Stimulated activated memory B cell treated with anti-CD40 and anti-IgM and Interleukin-4, amounts not matched to agents 10 μg/mL and 1 μg/mL and 100 μg/mL, for 72 hours (primary cell): Measurements from ENCODE around the gene KAT7.

Source experiments
- ATAC-seq: fragments of 150-1000 bp; cut with Tn5 transposase; 2 replicates; pipeline ENCODE4 v1.10.0; 2021
- H3K27ac Mint-ChIP-seq: one replicate; pipeline ENCODE4 v1.8.0; 2022; ENCODE audit warnings: mild to moderate bottlenecking, mixed read lengths
- H3K27me3 Mint-ChIP-seq: one replicate; pipeline ENCODE4 v1.8.0; 2022; ENCODE audit warnings: mixed read lengths
- H3K36me3 Mint-ChIP-seq: one replicate; pipeline ENCODE4 v1.8.0; 2022; ENCODE audit warnings: mixed read lengths
- H3K4me1 Mint-ChIP-seq: one replicate; pipeline ENCODE4 v1.8.0; 2022; ENCODE audit warnings: mixed read lengths
- H3K4me3 Mint-ChIP-seq: one replicate; pipeline ENCODE4 v1.8.0; 2022; ENCODE audit warnings: mild to moderate bottlenecking, moderate library complexity, mixed read lengths
- H3K9me3 Mint-ChIP-seq: one replicate; pipeline ENCODE4 v1.8.0; 2022; ENCODE audit warnings: mixed read lengths

Gene KAT7

DNA sequence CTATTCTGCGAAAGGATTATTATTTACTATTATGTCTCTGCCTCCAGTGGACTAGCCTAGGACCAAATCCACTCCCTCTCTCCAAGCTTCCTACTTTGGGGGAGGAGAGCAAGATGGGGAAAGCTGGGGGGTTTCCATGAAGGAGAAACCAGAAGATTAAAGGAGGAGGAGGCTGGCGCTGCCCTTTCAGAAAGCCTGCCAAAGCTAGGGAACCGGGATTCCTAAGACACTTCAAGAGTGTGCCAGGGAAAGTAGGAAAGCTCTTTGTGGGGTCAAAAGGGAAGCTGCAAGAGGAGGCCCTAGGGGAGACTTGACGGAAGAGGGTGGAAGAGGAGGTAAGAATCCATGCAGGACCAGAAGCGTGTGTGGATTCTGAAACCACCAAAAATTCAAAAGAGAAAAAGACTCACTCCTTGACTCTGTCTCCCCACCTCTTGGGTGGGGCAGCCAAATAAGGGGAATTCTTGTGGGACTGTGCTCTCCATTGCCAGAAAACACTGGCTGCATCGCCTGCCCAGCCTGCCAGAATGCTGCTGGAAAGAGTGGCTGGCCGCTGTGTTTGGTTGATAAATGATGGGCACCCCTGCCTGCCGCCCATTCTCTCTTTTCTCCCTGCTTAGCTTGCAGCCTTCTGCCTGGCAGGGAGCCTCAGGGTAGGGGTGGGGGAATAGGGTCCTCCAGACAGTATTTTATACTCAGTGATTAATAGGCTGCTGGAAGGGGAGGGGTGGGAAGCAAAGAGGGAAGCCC lies 11.8 kb upstream of the KAT7 start:
- Mint-ChIP-seq H3K27ac (peak overlapping the region; percentile 9), H3K4me1 (peaks cover 9% of the 10 kb centered on the region), H3K36me3 (no peaks in the 10 kb centered on the region), H3K4me3 (no peak overlapping the region), H3K9me3 (no peaks in the 10 kb centered on the region), H3K27me3 (no peaks in the 10 kb centered on the region)
- ATAC-seq, result no peak

DNA sequence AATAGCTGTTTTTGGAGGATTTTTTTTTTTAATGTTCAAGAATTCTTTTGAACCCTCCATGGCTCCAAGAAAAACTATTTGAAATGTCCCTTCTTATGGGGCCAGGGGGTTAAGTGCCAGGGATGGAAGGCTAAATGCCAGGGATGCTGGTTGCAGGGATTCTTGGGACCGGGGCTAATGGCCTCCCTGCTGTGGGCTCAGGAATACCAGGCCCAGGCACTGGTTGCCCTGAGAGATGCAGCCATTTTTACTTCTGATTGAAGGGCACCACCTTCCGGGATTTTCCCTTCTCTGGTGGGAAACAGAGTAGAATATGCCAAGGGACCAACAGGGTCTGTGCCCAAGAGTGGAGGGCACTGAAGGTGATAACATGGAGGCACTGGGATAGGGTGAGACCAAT lies 10.9 kb upstream of the KAT7 start:
- H3K27me3 Mint-ChIP-seq, result no peaks in the 10 kb centered on the region

DNA sequence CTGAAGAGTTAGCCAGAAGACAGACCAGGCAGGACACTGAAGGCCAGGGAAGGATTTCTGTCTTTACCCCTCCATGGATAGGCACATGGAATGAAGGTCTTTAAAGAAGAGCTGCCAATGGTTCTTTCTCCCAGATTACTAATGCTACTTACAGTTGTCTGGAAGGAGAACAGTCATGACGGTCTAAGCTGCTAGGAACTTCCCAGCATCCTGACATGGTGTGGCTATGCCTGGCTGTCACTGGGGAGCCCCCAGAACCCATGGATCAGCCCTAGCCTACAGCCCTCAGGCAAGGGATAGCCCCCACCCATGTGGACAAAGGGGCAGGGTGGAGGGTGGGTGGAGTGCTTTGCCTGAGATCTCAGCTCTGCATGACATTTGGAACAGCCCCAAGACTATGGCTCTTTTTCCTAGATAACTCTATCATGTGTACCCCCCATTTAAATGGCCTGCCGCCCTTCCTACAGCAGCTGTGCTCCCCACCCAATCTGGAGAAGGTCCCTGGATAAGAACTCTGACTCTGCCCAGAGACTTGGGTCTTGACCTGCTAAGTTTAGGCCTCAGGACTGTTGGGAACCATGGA lies 9.2 kb upstream of the KAT7 start:
- H3K9me3 Mint-ChIP-seq, result no peaks in the 10 kb centered on the region
- peaks cover 9% of the 10 kb centered on the region for H3K4me1 Mint-ChIP-seq
- no peak for ATAC-seq
- no peaks in the 10 kb centered on the region for H3K27me3 Mint-ChIP-seq
- no peaks in the 10 kb centered on the region for H3K36me3 Mint-ChIP-seq
- peak overlapping the region; percentile 11 for H3K27ac Mint-ChIP-seq
- no peak overlapping the region for H3K4me3 Mint-ChIP-seq

More for the DNA sequence above, 10.9 kb upstream of the KAT7 start:
- Mint-ChIP-seq H3K27ac (no peak overlapping the region), H3K36me3 (no peaks in the 10 kb centered on the region), H3K9me3 (no peaks in the 10 kb centered on the region), H3K4me1 (peaks cover 9% of the 10 kb centered on the region), H3K4me3 (no peak overlapping the region)
- ATAC-seq, result no peak

DNA sequence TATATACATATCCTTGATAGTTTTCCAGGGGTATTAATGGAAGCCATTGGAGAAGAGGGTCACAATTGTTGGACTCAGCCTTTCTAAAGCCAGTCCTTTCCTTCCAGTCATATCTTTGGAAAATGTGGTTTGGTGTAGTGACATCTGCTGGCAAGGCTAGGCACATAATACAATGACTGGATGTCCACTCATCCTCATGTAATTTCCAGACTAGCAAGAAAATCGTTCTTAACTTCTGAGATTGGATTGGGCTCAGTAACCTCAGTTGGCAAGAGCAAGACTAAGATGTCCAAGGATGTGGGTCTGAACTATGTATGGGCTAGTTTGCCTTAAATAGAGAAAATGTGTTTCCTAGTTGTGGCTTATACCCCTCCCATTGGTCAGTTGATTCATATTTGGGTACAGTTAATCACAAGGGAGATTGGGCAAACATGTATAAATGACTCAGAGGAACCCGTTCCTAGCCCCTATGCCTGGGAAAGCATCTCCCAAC lies 8.7 kb upstream of the KAT7 start:
- no peak overlapping the region for H3K4me3 Mint-ChIP-seq
- peak; percentile 62 for ATAC-seq
- H3K36me3 Mint-ChIP-seq, result no peaks in the 10 kb centered on the region
- peak overlapping the region; percentile 11 for H3K27ac Mint-ChIP-seq
- H3K27me3 Mint-ChIP-seq, result no peaks in the 10 kb centered on the region
- H3K9me3 Mint-ChIP-seq, result no peaks in the 10 kb centered on the region
- H3K4me1 Mint-ChIP-seq, result peaks cover 9% of the 10 kb centered on the region

DNA sequence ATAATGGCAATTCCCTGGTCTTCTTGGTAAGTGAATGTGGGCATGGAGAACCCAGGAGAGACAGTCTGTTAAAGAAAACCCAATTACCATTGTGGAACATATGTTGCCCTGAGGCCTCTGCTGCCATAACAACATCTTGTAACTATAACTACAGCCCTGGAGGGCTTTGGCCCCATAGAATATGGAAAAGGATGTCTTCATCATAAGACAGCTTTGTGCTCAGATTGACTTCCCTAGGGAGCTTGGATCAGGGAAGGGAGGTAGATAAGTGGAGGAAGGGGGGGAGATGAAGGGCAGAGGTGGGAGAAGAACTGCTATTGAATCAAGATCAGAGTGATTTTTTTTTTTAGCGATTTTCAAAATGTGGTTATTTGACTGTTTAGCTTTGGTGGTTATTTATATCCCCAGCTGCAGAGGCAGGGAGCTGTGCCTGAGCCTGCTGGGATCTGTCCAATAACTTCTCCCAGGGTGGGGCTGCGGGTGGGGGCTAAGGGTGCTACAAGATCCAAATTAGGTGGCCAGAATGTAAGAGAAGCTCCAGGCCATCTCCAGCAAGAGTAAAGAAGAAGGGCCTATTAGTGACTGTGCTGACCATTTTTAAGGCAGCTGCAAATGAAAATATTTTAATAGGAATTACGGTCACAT lies 5.3 kb upstream of the KAT7 start:
- Mint-ChIP-seq H3K9me3 (no peaks in the 10 kb centered on the region), H3K4me1 (peaks cover 17% of the 10 kb centered on the region), H3K27me3 (no peaks in the 10 kb centered on the region), H3K4me3 (no peak overlapping the region), H3K36me3 (no peaks in the 10 kb centered on the region), H3K27ac (no peak overlapping the region)
- ATAC-seq, result no peak

DNA sequence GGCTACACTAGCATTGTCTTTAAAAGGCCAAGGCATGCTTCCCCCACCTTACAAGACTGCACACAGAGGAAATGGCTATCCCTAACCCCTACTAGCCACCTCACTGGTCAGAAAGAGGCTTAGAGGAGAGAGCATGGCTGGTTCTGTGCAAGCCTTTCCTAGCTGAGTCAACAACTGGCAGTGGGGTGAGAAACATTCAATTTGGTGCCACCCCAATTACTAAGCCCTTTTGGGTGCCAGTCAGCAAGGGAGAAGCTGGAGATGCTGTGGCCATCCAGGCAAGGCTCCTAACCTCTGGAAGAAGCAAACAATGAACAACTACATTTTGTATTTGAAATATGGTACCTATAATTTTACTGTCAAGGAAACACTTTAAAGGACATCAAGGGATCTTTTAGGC lies 4.7 kb upstream of the KAT7 start:
- H3K4me1 Mint-ChIP-seq, result peaks cover 17% of the 10 kb centered on the region
- no peak for ATAC-seq
- no peak overlapping the region for H3K4me3 Mint-ChIP-seq
- no peaks in the 10 kb centered on the region for H3K9me3 Mint-ChIP-seq
- no peak overlapping the region for H3K27ac Mint-ChIP-seq
- no peaks in the 10 kb centered on the region for H3K27me3 Mint-ChIP-seq
- H3K36me3 Mint-ChIP-seq, result no peaks in the 10 kb centered on the region

DNA sequence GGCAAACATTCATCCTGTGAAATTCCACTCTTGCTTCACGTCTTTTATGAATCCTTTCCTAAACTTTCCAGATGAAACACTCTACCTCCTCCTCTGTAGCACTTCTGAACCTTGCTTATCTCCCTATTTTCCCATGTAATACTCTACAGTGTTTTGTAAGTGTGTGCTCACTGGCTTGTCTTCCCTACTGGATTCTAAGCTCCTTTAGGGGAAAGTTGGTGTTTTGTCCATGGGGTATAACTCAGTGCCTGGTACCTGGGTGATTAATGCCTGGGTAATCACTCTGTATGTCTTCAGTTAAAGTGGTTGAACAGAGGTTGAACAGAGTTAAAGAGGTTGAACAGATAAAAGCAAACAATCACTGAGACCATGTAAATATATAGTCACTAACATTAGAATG lies 3.8 kb upstream of the KAT7 start:
- Mint-ChIP-seq H3K4me1 (peaks cover 23% of the 10 kb centered on the region), H3K9me3 (no peaks in the 10 kb centered on the region), H3K36me3 (peaks cover 5% of the 10 kb centered on the region), H3K4me3 (no peak overlapping the region), H3K27me3 (no peaks in the 10 kb centered on the region), H3K27ac (no peak overlapping the region)
- no peak for ATAC-seq

DNA sequence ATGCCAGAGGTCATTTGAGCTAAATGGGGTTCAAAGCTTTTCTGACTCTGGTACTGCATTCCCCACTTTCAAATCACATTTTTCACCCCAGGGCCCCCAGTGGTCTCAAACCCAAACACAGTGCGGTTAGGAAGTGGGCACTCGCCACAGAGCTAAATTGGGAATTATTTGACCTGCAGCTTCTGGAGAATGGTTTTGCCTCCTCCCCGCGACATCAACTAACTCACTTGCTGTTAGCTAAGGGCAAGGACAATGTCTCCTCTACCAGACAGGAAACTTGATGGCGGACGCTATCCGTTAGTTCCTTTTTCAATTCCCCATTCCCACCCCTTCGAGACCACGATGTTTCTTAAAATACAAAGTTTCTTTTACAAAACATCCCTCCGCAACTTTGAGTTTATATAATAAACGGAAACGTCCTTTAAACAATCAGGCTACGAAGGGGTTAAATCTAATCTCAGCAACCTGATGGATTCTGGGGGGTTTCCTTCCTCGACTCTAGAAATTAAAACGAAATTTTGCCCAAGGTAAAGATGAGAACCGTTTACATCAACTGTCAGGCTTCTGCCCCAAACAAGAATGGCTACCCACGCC lies 500 bp upstream of the KAT7 start:
- H3K4me1 Mint-ChIP-seq, result peaks cover 42% of the 10 kb centered on the region

DNA sequence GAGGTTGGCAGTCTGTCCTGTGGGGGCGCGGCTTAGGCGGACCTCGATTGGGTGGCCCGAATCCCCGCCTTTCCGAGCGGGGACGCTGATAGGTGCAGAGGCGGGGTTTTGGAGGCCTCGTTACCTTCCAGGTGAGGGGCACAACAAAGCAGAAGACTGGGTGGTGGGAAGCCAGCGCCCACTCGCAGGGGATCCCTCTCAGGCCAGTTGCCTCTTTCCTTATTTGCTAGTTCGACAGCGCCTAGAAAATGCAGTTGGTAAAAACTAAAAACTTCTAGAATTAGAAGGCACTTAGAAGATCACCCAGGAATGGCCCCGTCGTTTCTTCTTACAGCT lies 730 bp downstream of the KAT7 start:
- no peak for ATAC-seq
- Mint-ChIP-seq H3K27me3 (no peaks in the 10 kb centered on the region), H3K9me3 (no peaks in the 10 kb centered on the region), H3K4me3 (peak overlapping the region; percentile 93), H3K4me1 (peaks cover 48% of the 10 kb centered on the region), H3K36me3 (peaks cover 28% of the 10 kb centered on the region), H3K27ac (peak overlapping the region; percentile 99)

More for the DNA sequence above, 500 bp upstream of the KAT7 start:
- no peak for ATAC-seq
- H3K9me3 Mint-ChIP-seq, result no peaks in the 10 kb centered on the region
- peak overlapping the region; percentile 99 for H3K27ac Mint-ChIP-seq
- peaks cover 22% of the 10 kb centered on the region for H3K36me3 Mint-ChIP-seq
- H3K4me3 Mint-ChIP-seq, result peak overlapping the region; percentile 93
- H3K27me3 Mint-ChIP-seq, result no peaks in the 10 kb centered on the region

DNA sequence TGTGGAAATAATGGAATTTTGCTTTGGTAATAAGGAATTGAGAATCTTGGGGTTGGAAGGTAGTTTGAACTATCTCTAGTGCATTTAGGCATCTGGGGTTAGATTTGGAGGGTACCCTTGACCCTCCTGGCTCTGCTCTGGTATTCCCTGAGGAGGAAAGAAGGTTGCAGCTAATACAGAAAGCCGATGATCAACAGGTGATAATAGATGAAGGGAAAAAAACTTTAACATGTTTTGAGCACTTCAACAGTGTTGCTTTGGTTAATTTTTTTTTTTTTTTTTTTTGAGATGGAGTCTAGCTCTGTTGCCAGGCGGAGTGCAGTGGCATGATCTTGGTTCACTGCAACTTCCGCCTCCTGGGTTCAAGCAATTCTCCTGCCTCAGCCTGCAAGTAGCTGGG lies 4.8 kb downstream of the KAT7 start:
- Mint-ChIP-seq H3K4me1 (peaks cover 40% of the 10 kb centered on the region), H3K36me3 (peaks cover 42% of the 10 kb centered on the region)
- no peak for ATAC-seq

DNA sequence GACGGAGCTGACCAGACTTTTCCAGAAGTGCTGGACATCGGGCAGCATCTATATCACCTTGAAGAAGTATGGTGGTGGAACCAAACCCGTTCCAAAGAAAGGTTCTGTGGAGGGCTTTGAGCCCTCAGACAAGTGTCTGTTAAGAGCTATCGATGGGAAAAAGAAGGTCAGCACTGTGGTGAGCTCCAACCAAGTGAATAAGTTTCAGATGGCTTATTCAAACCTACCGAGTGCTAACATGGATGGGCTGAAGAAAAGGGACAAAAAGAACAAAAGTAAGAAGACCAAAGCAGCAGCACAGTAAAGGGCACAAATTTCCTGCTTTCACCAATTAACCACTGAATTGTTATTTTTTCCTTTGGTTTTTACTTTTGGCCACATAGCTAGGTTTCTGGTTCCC lies 6.9 kb downstream of the KAT7 start:
- peak; percentile 65 for ATAC-seq
- Mint-ChIP-seq H3K36me3 (peaks cover 45% of the 10 kb centered on the region), H3K9me3 (no peaks in the 10 kb centered on the region), H3K4me1 (peaks cover 32% of the 10 kb centered on the region), H3K27me3 (no peaks in the 10 kb centered on the region), H3K4me3 (no peak overlapping the region), H3K27ac (peak overlapping the region; percentile 53)

More for the DNA sequence above, 4.8 kb downstream of the KAT7 start:
- H3K9me3 Mint-ChIP-seq, result no peaks in the 10 kb centered on the region
- no peaks in the 10 kb centered on the region for H3K27me3 Mint-ChIP-seq
- H3K27ac Mint-ChIP-seq, result no peak overlapping the region
- no peak overlapping the region for H3K4me3 Mint-ChIP-seq

DNA sequence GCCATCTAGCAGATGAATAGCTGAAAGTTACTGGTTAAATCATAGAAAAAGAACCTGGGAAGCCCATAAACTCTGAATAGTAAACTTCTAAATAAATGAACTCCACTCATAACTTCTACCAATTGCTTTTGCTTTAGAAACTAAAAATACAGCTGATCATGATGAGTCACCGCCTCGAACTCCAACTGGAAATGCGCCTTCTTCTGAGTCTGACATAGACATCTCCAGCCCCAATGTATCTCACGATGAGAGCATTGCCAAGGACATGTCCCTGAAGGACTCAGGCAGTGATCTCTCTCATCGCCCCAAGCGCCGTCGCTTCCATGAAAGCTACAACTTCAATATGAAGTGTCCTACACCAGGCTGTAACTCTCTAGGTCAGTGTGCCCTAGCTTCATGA lies 9.7 kb downstream of the KAT7 start:
- peaks cover 45% of the 10 kb centered on the region for H3K36me3 Mint-ChIP-seq
- H3K4me3 Mint-ChIP-seq, result no peak overlapping the region
- H3K9me3 Mint-ChIP-seq, result no peaks in the 10 kb centered on the region
- H3K27me3 Mint-ChIP-seq, result no peaks in the 10 kb centered on the region
- H3K4me1 Mint-ChIP-seq, result peaks cover 26% of the 10 kb centered on the region
- no peak overlapping the region for H3K27ac Mint-ChIP-seq
- ATAC-seq, result no peak

DNA sequence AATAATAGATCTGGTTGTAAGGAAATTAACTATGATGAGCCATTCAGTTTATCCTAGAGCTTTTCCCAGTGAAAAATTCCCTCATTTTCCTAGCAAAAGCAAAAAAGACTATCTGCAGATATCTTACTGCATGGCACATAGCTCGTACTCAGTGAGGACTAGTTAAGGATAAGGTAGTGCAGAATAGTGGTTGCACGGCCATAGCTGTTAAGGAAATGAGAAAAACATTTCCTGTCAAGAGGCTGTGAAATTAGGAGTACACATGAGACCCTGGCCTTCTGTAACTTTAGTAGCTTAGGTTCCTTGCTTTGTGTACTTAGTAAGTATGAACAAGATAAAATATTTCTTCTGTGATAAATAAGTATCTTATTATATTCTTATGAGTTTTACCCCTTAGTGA lies 10.3 kb downstream of the KAT7 start:
- Mint-ChIP-seq H3K9me3 (no peaks in the 10 kb centered on the region), H3K4me3 (no peak overlapping the region), H3K27ac (no peak overlapping the region), H3K4me1 (peaks cover 22% of the 10 kb centered on the region), H3K27me3 (no peaks in the 10 kb centered on the region), H3K36me3 (peaks cover 42% of the 10 kb centered on the region)
- no peak for ATAC-seq

DNA sequence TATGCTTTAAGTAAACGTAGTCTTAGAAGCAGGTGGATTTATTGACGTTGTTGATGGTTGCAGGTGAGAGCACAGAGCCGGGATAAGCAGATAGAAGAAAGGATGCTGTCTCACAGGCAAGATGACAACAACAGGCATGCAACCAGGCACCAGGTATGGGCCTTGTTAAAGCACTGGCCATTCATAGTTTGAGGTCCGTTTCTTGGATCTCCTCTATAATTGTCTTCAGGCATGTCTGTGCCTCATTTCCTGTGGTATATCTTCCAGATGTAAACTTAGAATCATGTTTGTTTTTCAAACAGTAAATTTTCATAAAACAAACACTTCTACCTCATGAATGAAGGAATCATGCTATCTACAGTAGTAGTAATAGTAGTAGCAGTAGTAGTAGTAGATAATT lies 20.6 kb downstream of the KAT7 start:
- no peak for ATAC-seq
- Mint-ChIP-seq H3K9me3 (no peaks in the 10 kb centered on the region), H3K4me1 (peaks cover 12% of the 10 kb centered on the region), H3K4me3 (no peak overlapping the region), H3K27ac (no peak overlapping the region), H3K36me3 (peaks cover 63% of the 10 kb centered on the region), H3K27me3 (no peaks in the 10 kb centered on the region)

DNA sequence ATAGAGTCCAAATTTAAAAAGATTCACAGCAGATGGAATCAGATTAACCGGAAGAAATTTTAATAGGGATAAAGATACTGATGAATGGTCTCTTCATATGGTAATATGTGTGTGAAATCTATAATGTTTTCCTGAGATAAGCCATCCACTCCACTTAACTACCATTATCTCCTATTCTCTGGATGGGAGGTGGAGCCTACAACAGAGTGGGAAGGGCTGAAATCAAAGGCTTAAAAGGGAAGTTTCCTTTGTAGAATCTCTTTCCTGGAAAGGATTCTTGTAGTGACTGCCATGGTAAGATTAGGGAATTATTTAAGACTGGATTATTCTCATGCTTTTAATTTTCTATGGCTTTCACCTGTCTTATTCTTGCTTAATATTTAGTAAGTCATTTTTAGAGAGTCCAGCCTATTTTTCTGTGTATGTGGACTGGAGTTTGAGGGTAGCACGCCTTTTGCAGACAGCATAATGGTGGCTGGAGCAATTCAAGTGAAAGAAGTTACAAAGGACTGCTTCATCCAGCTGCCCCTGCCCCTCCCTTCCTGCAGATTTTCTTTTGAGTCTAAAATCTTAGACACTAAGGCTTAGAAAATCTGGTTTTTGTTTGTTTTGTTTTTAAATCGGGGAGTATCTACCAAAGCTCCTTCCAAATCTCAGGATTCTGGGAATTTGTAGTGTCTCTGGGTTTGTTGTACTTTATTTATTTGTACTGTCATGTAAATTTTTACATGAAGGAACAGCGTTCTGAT lies 26.5 kb downstream of the KAT7 start:
- H3K4me1 Mint-ChIP-seq, result no peaks in the 10 kb centered on the region
- H3K4me3 Mint-ChIP-seq, result no peak overlapping the region
- no peaks in the 10 kb centered on the region for H3K27me3 Mint-ChIP-seq
- H3K9me3 Mint-ChIP-seq, result no peaks in the 10 kb centered on the region
- ATAC-seq, result no peak
- no peak overlapping the region for H3K27ac Mint-ChIP-seq
- H3K36me3 Mint-ChIP-seq, result peaks cover 50% of the 10 kb centered on the region
